ENCODE results near the gene PYGM. TPM values are rescaled to one million over a fixed set of nuclear protein-coding genes. Genes with fewer than 3 reads are reported as not detected.

Gene PYGM
- total RNA-seq, 1 experiment from 2014 or later, result 6.6 TPM

- ATAC-seq, result peak; percentile 74
- Mint-ChIP-seq H3K27ac (peak overlapping the region; percentile 99), H3K4me3 (peak overlapping the region; percentile 92), H3K36me3 (peaks cover 15% of the 10 kb centered on the region; the same call in 1 of the 2 replicates), H3K9me3 (no peaks in the 10 kb centered on the region), H3K4me1 (peaks cover 11% of the 10 kb centered on the region), H3K27me3 (ENCODE audit: low read depth) (no peaks in the 10 kb centered on the region)
- ChIA-PET POLR2A (interaction anchor here (0.6 to 2.3 kb wide), 3 partner anchors 25 to 207 kb away, joined by 3 to 17 read pairs (median 3); partner anchors contain the start of gene SF1), CTCF (interaction anchor here (0.7 to 3.7 kb wide), 27 partner anchors 9 to 401 kb away, joined by 3 to 33 read pairs (median 4); partner anchors contain the start of genes ARL2, CDC42BPG, GPHA2 and PPP2R5B)
- DNase-seq (ENCODE audit: low spot score), result peak; percentile 47
- TF ChIP-seq NFE2L1 (CRISPR knock-in tag; IDR thresholded peaks at IDR 0.05) (no peak), GABPB1 (CRISPR knock-in tag; IDR thresholded peaks at IDR 0.05) (no peak), IRF1 (CRISPR knock-in tag; IDR thresholded peaks at IDR 0.05) (no peak), ZNF425 (CRISPR knock-in tag; conservative IDR thresholded peaks at IDR 0.05) (no peak), ZNF532 (CRISPR knock-in tag; IDR thresholded peaks at IDR 0.05; ENCODE audit: borderline replicate concordance) (no peak), CTCF (IDR thresholded peaks at IDR 0.05) (no peak), SP1 (CRISPR knock-in tag; conservative IDR thresholded peaks at IDR 0.05) (no peak), RELA (CRISPR knock-in tag; IDR thresholded peaks at IDR 0.05; ENCODE audit: borderline replicate concordance) (no peak), NR3C1 (CRISPR knock-in tag; conservative IDR thresholded peaks at IDR 0.05; ENCODE audit: low read depth) (no peak), TEAD4 (CRISPR knock-in tag; IDR thresholded peaks at IDR 0.05) (no peak), ZNF232 (CRISPR knock-in tag; IDR thresholded peaks at IDR 0.05) (no peak), ETV6 (CRISPR knock-in tag; IDR thresholded peaks at IDR 0.05) (no peak), AFF4 (CRISPR knock-in tag; IDR thresholded peaks at IDR 0.05; ENCODE audit: borderline replicate concordance) (no peak), ZNF263 (CRISPR knock-in tag; IDR thresholded peaks at IDR 0.05; ENCODE audit: low read depth) (no peak)
Measured at GRCh38 chr11:64803846-64804345, 44.1 kb upstream of the PYGM start.
